Esophagus squamous epithelium (tissue), 4 donors: ENCODE results near the gene PDGFD.

Experiments used
- POLR2A ChIP-seq, 4 donors: fragments of 450-650 bp; IDR thresholded peaks; one replicate each; pipeline ENCODE4 v1.6.1; 2017; ENCODE audit warnings: antibody characterized with exemption in 4 of 4, mild to moderate bottlenecking in 4 of 4, moderate library complexity in 3 of 4
- TF ChIP-seq, protein P1 (sequence below), 6 experiments: fragments of 450-650 bp in 4 of 6; fragments of 200-600 bp in 2 of 6; sonication (generic) in 2 of 6; IDR thresholded peaks; one replicate each; pipeline ENCODE4 v1.5.1; 2016 to 2019; ENCODE audit warnings: antibody characterized with exemption in 6 of 6, mild to moderate bottlenecking in 4 of 6, moderate library complexity in 4 of 6

DNA sequence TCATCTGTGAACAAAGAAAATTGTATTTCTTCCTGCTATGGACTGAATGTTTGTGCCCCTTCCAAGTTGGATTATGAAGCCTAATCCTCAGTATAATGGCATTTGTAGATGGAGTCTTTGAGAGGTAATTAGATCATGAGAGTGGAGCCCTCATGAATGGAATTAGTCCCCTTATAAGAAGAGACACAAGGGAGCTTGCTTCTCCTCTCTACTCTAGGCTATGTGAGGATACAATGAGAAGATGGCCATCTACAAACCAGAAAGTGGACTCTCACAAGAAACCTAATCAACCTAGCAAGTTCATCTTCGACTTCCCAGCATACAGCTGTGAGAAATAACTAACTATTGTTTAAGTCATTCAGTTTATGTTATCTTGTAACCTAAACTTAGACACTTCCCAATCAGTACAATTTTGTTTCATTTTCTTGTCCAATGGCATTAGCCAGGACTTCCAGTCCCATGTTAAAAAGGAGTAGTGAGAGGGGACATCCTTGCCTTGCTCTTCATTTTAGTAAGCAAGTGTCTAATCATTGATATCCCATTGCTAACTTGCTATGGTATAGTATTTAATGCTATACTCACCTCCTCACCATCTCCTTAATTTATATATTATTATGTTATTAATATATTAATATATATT lies 45.7 kb downstream of the PDGFD start:
- TF ChIP-seq, protein P1, sequence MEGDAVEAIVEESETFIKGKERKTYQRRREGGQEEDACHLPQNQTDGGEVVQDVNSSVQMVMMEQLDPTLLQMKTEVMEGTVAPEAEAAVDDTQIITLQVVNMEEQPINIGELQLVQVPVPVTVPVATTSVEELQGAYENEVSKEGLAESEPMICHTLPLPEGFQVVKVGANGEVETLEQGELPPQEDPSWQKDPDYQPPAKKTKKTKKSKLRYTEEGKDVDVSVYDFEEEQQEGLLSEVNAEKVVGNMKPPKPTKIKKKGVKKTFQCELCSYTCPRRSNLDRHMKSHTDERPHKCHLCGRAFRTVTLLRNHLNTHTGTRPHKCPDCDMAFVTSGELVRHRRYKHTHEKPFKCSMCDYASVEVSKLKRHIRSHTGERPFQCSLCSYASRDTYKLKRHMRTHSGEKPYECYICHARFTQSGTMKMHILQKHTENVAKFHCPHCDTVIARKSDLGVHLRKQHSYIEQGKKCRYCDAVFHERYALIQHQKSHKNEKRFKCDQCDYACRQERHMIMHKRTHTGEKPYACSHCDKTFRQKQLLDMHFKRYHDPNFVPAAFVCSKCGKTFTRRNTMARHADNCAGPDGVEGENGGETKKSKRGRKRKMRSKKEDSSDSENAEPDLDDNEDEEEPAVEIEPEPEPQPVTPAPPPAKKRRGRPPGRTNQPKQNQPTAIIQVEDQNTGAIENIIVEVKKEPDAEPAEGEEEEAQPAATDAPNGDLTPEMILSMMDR (IDR thresholded peaks at IDR 0.05) = no peak
- no peak for TF ChIP-seq POLR2A (IDR thresholded peaks at IDR 0.05)
